SHP77 treated with DMSO at 0.1 percent for 48 hours (cell line): Measurements from ENCODE around the gene TIGD6.
"Not testable (repeated sequence)": the region's sequence is repeated elsewhere in the genome, so short reads cannot be mapped to it uniquely, and the experiment has no call there.

Source experiments
- DNase-seq: peaks from one replicate; lab custom pipeline; 2025; lab: John Stamatoyannopoulos, UW

The TIGD6 gene

GRCh38 chr5:150000256-150000989 lies at the start of gene TIGD6, which contains the start of gene HMGXB3:
TSS of gene TIGD6 (minus strand) at chr5:150000654. CDS start at chr5:149996348, 4,306 bp downstream.
TSS of gene HMGXB3 (plus strand) at chr5:150000739. CDS start at chr5:150004853, 4,114 bp downstream.
- peak; percentile 74 for DNase-seq

GRCh38 chr5:150046031-150046430 lies 45.6 kb upstream of the TIGD6 start:
- no peak for DNase-seq

GRCh38 chr5:150045549-150045948 lies 45.1 kb upstream of the TIGD6 start:
- DNase-seq: no peak

GRCh38 chr5:150044712-150045111 lies 44.3 kb upstream of the TIGD6 start:
- DNase-seq: no peak

- no peak for DNase-seq
Measured at GRCh38 chr5:150044329-150044681, 43.9 kb upstream of the TIGD6 start.

- no peak for DNase-seq
Measured at GRCh38 chr5:150043657-150044328, 43.3 kb upstream of the TIGD6 start.

GRCh38 chr5:150042459-150042858 lies 42.0 kb upstream of the TIGD6 start:
- no peak for DNase-seq

GRCh38 chr5:150038547-150038946 lies 38.1 kb upstream of the TIGD6 start:
- no peak for DNase-seq

- no peak for DNase-seq
Measured at GRCh38 chr5:150036513-150036912, 36.1 kb upstream of the TIGD6 start.

- no peak for DNase-seq
Measured at GRCh38 chr5:150035139-150035895, 34.9 kb upstream of the TIGD6 start.

- DNase-seq: no peak
Measured at GRCh38 chr5:150034662-150035061, 34.2 kb upstream of the TIGD6 start.

- DNase-seq: no peak
Measured at GRCh38 chr5:150033334-150033733, 32.9 kb upstream of the TIGD6 start.

GRCh38 chr5:150028047-150028446 lies 27.6 kb upstream of the TIGD6 start:
- DNase-seq: not testable (repeated sequence)

GRCh38 chr5:150026682-150027172 lies 26.3 kb upstream of the TIGD6 start:
- no peak for DNase-seq

- DNase-seq: no peak
Measured at GRCh38 chr5:150024346-150024984, 24.0 kb upstream of the TIGD6 start.

- DNase-seq: no peak
Measured at GRCh38 chr5:150023136-150023535, 22.7 kb upstream of the TIGD6 start.

- no peak for DNase-seq
Measured at GRCh38 chr5:150022681-150023080, 22.2 kb upstream of the TIGD6 start.

- no peak for DNase-seq
Measured at GRCh38 chr5:150022158-150022531, 21.7 kb upstream of the TIGD6 start.

- DNase-seq: no peak
Measured at GRCh38 chr5:150021491-150022157, 21.2 kb upstream of the TIGD6 start.

GRCh38 chr5:150020249-150020648 lies 19.8 kb upstream of the TIGD6 start:
- no peak for DNase-seq

- no peak for DNase-seq
Measured at GRCh38 chr5:150017226-150018005, 17.0 kb upstream of the TIGD6 start.
